Measurements from ENCODE around the gene SP4. TPM values are rescaled to one million over a fixed set of nuclear protein-coding genes. Genes with fewer than 3 reads are reported as not detected.

SP4 gene
- 42.3 and 49.0 TPM in 2 replicates for total RNA-seq (ENCODE audit: low replicate concordance)

DNA sequence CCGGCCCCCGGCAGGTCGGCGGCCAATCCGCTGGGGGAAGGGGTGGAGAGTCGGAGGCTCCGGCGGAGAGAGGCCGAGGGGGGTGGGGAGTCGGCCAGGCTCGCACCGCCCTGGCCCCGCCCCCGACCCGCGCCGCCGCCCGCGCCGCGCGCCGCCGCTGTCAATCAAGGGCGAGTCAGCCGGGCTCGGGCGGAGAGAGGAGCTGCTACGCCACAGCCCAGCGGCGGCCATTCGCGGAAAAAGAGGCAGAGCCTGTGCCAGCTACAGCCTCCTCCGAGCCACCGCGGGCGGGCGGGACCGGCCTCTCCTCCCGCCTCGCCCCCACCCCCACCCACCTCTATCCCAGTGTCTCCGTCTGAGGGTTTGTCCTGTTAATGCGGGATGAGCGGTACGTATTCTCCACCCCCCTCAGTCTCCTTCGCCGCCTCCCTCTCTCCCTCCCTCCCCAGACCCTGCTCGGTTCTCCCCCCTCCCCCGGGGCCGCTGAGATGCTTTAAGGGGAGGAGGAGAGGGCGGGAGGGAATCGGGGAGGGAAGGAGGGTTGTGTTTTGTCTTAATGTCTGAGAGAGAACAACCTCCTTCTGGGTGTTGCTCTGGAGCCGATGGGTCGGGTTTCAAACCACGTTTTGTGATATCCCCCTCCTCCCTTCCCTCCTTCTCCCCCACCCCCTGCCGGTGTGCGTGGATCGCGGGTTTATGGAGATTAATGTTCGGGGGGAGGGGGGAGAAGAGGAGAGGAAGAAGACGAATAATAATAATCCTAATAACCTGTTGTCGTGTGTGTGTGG lies at the start of gene SP4:
TSS of gene SP4 (plus strand) at position 213 of the 788 bp plus-strand sequence. CDS start at position 382, 169 bp downstream.
- Histone ChIP-seq H3K4me2 (peak within 1 kb of the TSS; percentile 95), H3F3A (ENCODE audit: low read depth) (peaks cover 38% of the 10 kb centered on the region), H3K9me3 (ENCODE audit: low read depth) (no peaks in the 10 kb centered on the region), H3K79me2 (ENCODE audit: low read depth) (peaks cover 46% of the 10 kb centered on the region), H3K27me3 (no peaks in the 10 kb centered on the region), H2AFZ (replicated peaks) (peak within 1 kb of the TSS; percentile 98), H3K4me1 (peaks cover 50% of the 10 kb centered on the region), H3K27ac (peak within 1 kb of the TSS; percentile 97), H4K20me1 (ENCODE audit: low read depth) (peaks cover 30% of the 10 kb centered on the region), H3K36me3 (no peaks in the 10 kb centered on the region), H3K9ac (peak within 1 kb of the TSS; percentile 78), H3K4me3 (peak within 1 kb of the TSS; percentile 93)
- Mint-ChIP-seq H3K27ac (peak within 1 kb of the TSS; percentile 99), H3K4me3 (peak within 1 kb of the TSS; percentile 97), H3K27me3 (ENCODE audit: insufficient read depth, low read depth) (peaks cover 10% of the 10 kb centered on the region), H3K4me1 (peaks cover 41% of the 10 kb centered on the region), H3K9me3 (no peaks in the 10 kb centered on the region), H3K36me3 (peaks cover 13% of the 10 kb centered on the region)
- no peak for TF ChIP-seq EZH2phosphoT487 (IDR thresholded peaks at IDR 0.05)
- TF ChIP-seq, protein P1, sequence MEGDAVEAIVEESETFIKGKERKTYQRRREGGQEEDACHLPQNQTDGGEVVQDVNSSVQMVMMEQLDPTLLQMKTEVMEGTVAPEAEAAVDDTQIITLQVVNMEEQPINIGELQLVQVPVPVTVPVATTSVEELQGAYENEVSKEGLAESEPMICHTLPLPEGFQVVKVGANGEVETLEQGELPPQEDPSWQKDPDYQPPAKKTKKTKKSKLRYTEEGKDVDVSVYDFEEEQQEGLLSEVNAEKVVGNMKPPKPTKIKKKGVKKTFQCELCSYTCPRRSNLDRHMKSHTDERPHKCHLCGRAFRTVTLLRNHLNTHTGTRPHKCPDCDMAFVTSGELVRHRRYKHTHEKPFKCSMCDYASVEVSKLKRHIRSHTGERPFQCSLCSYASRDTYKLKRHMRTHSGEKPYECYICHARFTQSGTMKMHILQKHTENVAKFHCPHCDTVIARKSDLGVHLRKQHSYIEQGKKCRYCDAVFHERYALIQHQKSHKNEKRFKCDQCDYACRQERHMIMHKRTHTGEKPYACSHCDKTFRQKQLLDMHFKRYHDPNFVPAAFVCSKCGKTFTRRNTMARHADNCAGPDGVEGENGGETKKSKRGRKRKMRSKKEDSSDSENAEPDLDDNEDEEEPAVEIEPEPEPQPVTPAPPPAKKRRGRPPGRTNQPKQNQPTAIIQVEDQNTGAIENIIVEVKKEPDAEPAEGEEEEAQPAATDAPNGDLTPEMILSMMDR (IDR thresholded peaks at IDR 0.05): no peak
- TF ChIP-seq EZH2 (IDR thresholded peaks at IDR 0.05): no peak
- peak; percentile 98 for DNase-seq (ENCODE audit: low spot score)

DNA sequence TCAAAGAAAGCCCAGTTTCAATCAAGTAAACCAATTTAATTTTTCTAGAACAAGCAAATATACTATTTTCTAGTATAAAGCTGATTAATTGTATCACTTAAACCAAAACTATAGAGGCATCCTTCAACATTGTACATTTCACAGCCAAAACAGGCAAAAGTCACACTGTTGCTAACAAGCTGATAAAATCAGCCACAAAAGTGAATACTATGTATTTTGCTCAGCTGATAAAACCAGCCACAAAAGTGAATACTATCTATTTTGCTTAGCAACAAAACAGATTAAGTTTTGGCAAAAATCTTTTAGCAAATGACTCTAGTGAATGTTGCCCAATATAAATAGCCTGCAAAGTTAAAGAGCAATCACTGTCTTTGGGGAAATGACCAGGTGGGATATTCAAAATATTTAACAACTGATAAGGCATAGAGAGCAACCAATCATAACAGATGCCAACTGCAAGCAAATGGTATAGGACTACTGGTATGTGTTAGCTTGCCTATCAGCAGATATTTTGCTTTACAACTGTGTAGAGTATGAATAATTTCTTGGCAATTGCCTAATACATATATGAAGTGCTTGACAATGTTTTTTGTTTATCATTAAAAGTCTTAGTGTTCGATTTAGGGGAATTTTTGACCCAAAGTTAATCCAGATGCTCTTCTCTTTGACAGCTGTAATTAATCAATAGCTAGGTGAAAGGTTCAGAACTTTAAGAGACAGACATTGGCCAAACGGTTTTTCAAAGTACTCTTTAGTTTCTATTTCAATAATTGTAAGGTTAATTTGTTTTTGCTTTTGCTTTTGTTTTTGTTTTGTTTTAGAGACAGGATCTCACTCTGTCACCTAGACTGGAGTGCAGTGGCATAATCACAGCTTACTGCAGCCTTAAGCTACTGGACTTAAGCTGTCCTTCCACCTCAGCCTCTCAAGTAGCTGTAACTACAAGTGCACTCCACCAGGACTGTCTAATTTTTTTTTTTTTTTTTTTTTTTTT lies 44.4 kb upstream of the SP4 start:
- Histone ChIP-seq H3K36me3 (no peaks in the 10 kb centered on the region), H3K79me2 (ENCODE audit: low read depth) (no peaks in the 10 kb centered on the region), H3K27me3 (no peaks in the 10 kb centered on the region), H4K20me1 (ENCODE audit: low read depth) (no peaks in the 10 kb centered on the region), H3K9ac (no peak overlapping the region), H3K27ac (no peak overlapping the region), H2AFZ (replicated peaks) (no peak overlapping the region), H3K4me2 (no peak overlapping the region), H3F3A (ENCODE audit: low read depth) (no peaks in the 10 kb centered on the region), H3K9me3 (ENCODE audit: low read depth) (no peaks in the 10 kb centered on the region), H3K4me1 (no peaks in the 10 kb centered on the region), H3K4me3 (no peak overlapping the region)
- no peaks in the 10 kb centered on the region for H3K27me3 Mint-ChIP-seq (ENCODE audit: insufficient read depth, low read depth)
- no peak for DNase-seq (ENCODE audit: low spot score)
- no peaks in the 10 kb centered on the region for H3K9me3 Mint-ChIP-seq
- H3K27ac Mint-ChIP-seq: no peak overlapping the region
- H3K4me3 Mint-ChIP-seq: no peak overlapping the region
- no peaks in the 10 kb centered on the region for H3K36me3 Mint-ChIP-seq
- no peaks in the 10 kb centered on the region for H3K4me1 Mint-ChIP-seq
- TF ChIP-seq, protein P1 (IDR thresholded peaks at IDR 0.05): no peak
- no peak for TF ChIP-seq EZH2 (IDR thresholded peaks at IDR 0.05)
- TF ChIP-seq EZH2phosphoT487 (IDR thresholded peaks at IDR 0.05): no peak

DNA sequence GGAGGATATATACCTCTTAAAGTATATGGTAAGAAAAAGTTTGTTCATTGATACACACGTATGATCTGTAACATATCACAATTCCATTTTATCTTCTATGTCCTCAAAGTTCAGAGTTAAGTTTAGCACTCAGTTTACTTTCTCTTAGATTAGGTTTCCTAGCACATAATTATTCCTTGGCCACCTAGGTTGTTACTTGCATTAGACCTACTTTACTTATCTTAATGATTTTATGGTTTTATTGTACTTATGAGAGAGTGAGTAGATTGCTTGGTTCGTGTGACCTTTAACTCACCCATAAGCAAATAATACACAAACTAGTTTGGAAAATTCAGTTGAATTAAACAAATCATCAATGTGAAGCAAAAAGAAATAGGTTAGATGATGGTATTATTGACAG lies 33.9 kb upstream of the SP4 start:
- Mint-ChIP-seq H3K27me3 (ENCODE audit: insufficient read depth, low read depth) (peaks cover 1% of the 10 kb centered on the region), H3K4me3 (no peak overlapping the region), H3K36me3 (no peaks in the 10 kb centered on the region), H3K4me1 (no peaks in the 10 kb centered on the region), H3K27ac (no peak overlapping the region), H3K9me3 (no peaks in the 10 kb centered on the region)
- H3K79me2 ChIP-seq (ENCODE audit: low read depth): no peaks in the 10 kb centered on the region
- no peak for DNase-seq (ENCODE audit: low spot score)
- H3K4me2 ChIP-seq: no peak overlapping the region
- no peaks in the 10 kb centered on the region for H3K9me3 ChIP-seq (ENCODE audit: low read depth)
- no peak overlapping the region for H3K4me3 ChIP-seq
- no peak overlapping the region for H3K27ac ChIP-seq
- no peaks in the 10 kb centered on the region for H3K36me3 ChIP-seq
- H3K4me1 ChIP-seq: no peaks in the 10 kb centered on the region
- no peaks in the 10 kb centered on the region for H3K27me3 ChIP-seq
- no peak overlapping the region for H2AFZ ChIP-seq (replicated peaks)
- H3K9ac ChIP-seq: no peak overlapping the region
- no peaks in the 10 kb centered on the region for H4K20me1 ChIP-seq (ENCODE audit: low read depth)
- no peaks in the 10 kb centered on the region for H3F3A ChIP-seq (ENCODE audit: low read depth)
- no peak for TF ChIP-seq EZH2phosphoT487 (IDR thresholded peaks at IDR 0.05)
- TF ChIP-seq, protein P1 (IDR thresholded peaks at IDR 0.05): no peak

All from neural progenitor cell (in vitro differentiated cells).